Muscle layer of colon (tissue), 2 donors: ENCODE measurements around the gene TTI1.
"Not testable (repeated sequence)": the region's sequence is repeated elsewhere in the genome, so short reads cannot be mapped to it uniquely, and the experiment has no call there.

Source experiments
- H3K27ac ChIP-seq: one replicate; pipeline ENCODE4 v1.7.0; 2013; ENCODE audit warnings: low read depth, mild to moderate bottlenecking, low read length, moderate library complexity
- H3K27me3 ChIP-seq, 2 donors: one replicate each; pipeline ENCODE4 v1.7.0; 2013; ENCODE audit warnings: low read length in 2 of 2, mild to moderate bottlenecking in 2 of 2; ENCODE audit not compliant: insufficient read depth in 2 of 2, control insufficient read depth in 1 of 2
- H3K36me3 ChIP-seq: one replicate; pipeline ENCODE4 v1.7.0; 2013; ENCODE audit warnings: mild to moderate bottlenecking, low read length; ENCODE audit not compliant: insufficient read depth
- H3K4me1 ChIP-seq: one replicate; pipeline ENCODE4 v1.7.0; 2013; ENCODE audit warnings: mild to moderate bottlenecking, low read length; ENCODE audit not compliant: insufficient read depth
- H3K4me3 ChIP-seq, 2 donors: one replicate each; pipeline ENCODE4 v1.7.0; 2013; ENCODE audit warnings: low read length in 2 of 2, low read depth in 1 of 2, mild to moderate bottlenecking in 1 of 2, moderate library complexity in 1 of 2
- H3K9ac ChIP-seq: one replicate; pipeline ENCODE4 v1.7.0; 2013; ENCODE audit warnings: low read length
- H3K9me3 ChIP-seq: one replicate; pipeline ENCODE4 v1.7.0; 2013; ENCODE audit warnings: mild to moderate bottlenecking, low read length
- donor health status: abdominal sarcoma.
- donor health status: Adenocarcinoma of cecum.

TTI1 gene

GRCh38 chr20:37972256-37973058 is 60.8 kb downstream of the TTI1 start:
- no peaks in the 10 kb centered on the region for H3K9me3 ChIP-seq

GRCh38 chr20:37971561-37972127 is 61.6 kb downstream of the TTI1 start:
- no peak overlapping the region for H3K9ac ChIP-seq
- no peaks in the 10 kb centered on the region for H3K27me3 ChIP-seq
- H3K9me3 ChIP-seq = no peaks in the 10 kb centered on the region
- no peaks in the 10 kb centered on the region for H3K36me3 ChIP-seq
- no peak overlapping the region for H3K27ac ChIP-seq
- no peaks in the 10 kb centered on the region for H3K4me1 ChIP-seq
- H3K4me3 ChIP-seq = no peak overlapping the region

More at GRCh38 chr20:37972256-37973058, 60.8 kb downstream of the TTI1 start:
- H3K4me3 ChIP-seq = no peak overlapping the region
- H3K36me3 ChIP-seq = no peaks in the 10 kb centered on the region
- no peaks in the 10 kb centered on the region for H3K27me3 ChIP-seq
- H3K27ac ChIP-seq = no peak overlapping the region
- no peak overlapping the region for H3K9ac ChIP-seq
- H3K4me1 ChIP-seq = no peaks in the 10 kb centered on the region

- Histone ChIP-seq H3K9ac (no peak overlapping the region), H3K27ac (no peak overlapping the region), H3K27me3 (no peaks in the 10 kb centered on the region), H3K4me1 (no peaks in the 10 kb centered on the region), H3K9me3 (no peaks in the 10 kb centered on the region), H3K4me3 (no peak overlapping the region), H3K36me3 (no peaks in the 10 kb centered on the region)
Observed at GRCh38 chr20:37970856-37971245, 62.4 kb downstream of the TTI1 start.

GRCh38 chr20:37969949-37970855 is 63.1 kb downstream of the TTI1 start:
- Histone ChIP-seq H3K36me3 (no peaks in the 10 kb centered on the region), H3K9me3 (no peaks in the 10 kb centered on the region), H3K9ac (no peak overlapping the region), H3K4me1 (no peaks in the 10 kb centered on the region), H3K27ac (no peak overlapping the region), H3K4me3 (no peak overlapping the region), H3K27me3 (no peaks in the 10 kb centered on the region)

GRCh38 chr20:37968841-37969401 is 64.3 kb downstream of the TTI1 start:
- H3K4me1 ChIP-seq = no peaks in the 10 kb centered on the region
- H3K9ac ChIP-seq = no peak overlapping the region
- H3K27me3 ChIP-seq = no peaks in the 10 kb centered on the region
- H3K27ac ChIP-seq = no peak overlapping the region
- no peaks in the 10 kb centered on the region for H3K36me3 ChIP-seq
- H3K9me3 ChIP-seq = no peaks in the 10 kb centered on the region
- H3K4me3 ChIP-seq = no peak overlapping the region

- H3K27ac ChIP-seq, H3K27me3 ChIP-seq, H3K36me3 ChIP-seq, H3K9me3 ChIP-seq, H3K4me1 ChIP-seq, H3K4me3 ChIP-seq, H3K9ac ChIP-seq: not testable (repeated sequence)
Observed at GRCh38 chr20:37963483-37963882, 69.8 kb downstream of the TTI1 start.

- Histone ChIP-seq H3K4me3 (no peak overlapping the region), H3K9ac (no peak overlapping the region), H3K4me1 (no peaks in the 10 kb centered on the region), H3K36me3 (no peaks in the 10 kb centered on the region), H3K27ac (no peak overlapping the region), H3K27me3 (no peaks in the 10 kb centered on the region), H3K9me3 (no peaks in the 10 kb centered on the region)
Observed at GRCh38 chr20:37961066-37961465, 72.2 kb downstream of the TTI1 start.

GRCh38 chr20:37958856-37959520 is 74.3 kb downstream of the TTI1 start:
- Histone ChIP-seq H3K4me1 (no peaks in the 10 kb centered on the region), H3K27me3 (no peaks in the 10 kb centered on the region), H3K9me3 (no peaks in the 10 kb centered on the region), H3K36me3 (no peaks in the 10 kb centered on the region), H3K4me3 (no peak overlapping the region), H3K9ac (no peak overlapping the region), H3K27ac (no peak overlapping the region)

- no peak overlapping the region for H3K4me3 ChIP-seq
- no peaks in the 10 kb centered on the region for H3K4me1 ChIP-seq
- no peaks in the 10 kb centered on the region for H3K27me3 ChIP-seq
- no peak overlapping the region for H3K27ac ChIP-seq
- no peaks in the 10 kb centered on the region for H3K36me3 ChIP-seq
- H3K9ac ChIP-seq = no peak overlapping the region
- no peaks in the 10 kb centered on the region for H3K9me3 ChIP-seq
Observed at GRCh38 chr20:37956107-37956585, 77.1 kb downstream of the TTI1 start.

- no peak overlapping the region for H3K9ac ChIP-seq
- no peaks in the 10 kb centered on the region for H3K4me1 ChIP-seq
- H3K4me3 ChIP-seq = no peak overlapping the region
- no peaks in the 10 kb centered on the region for H3K27me3 ChIP-seq
- H3K27ac ChIP-seq = no peak overlapping the region
- H3K9me3 ChIP-seq = no peaks in the 10 kb centered on the region
- H3K36me3 ChIP-seq = no peaks in the 10 kb centered on the region
Observed at GRCh38 chr20:37955511-37955910, 77.7 kb downstream of the TTI1 start.

- Histone ChIP-seq H3K9me3 (no peaks in the 10 kb centered on the region), H3K27ac (no peak overlapping the region), H3K9ac (no peak overlapping the region), H3K36me3 (no peaks in the 10 kb centered on the region), H3K4me3 (no peak overlapping the region), H3K27me3 (no peaks in the 10 kb centered on the region), H3K4me1 (no peaks in the 10 kb centered on the region)
Observed at GRCh38 chr20:37954626-37955025, 78.6 kb downstream of the TTI1 start.
